Measurements from ENCODE around the gene SRP9.
"Not testable (repeated sequence)": the region's sequence is repeated elsewhere in the genome, so short reads cannot be mapped to it uniquely, and the experiment has no call there.

SRP9 gene

GRCh38 chr1:225755671-225756319 lies 21.8 kb upstream of the SRP9 start:
- DNase-seq, result no peak

- no peak for DNase-seq
These were observed 19.5 kb upstream of the SRP9 start for GRCh38 chr1:225757927-225758656.

GRCh38 chr1:225759972-225760371 lies 17.7 kb upstream of the SRP9 start:
- DNase-seq, result not testable (repeated sequence)

GRCh38 chr1:225760531-225760930 lies 17.1 kb upstream of the SRP9 start:
- DNase-seq, result no peak

- not testable (repeated sequence) for DNase-seq
These were observed 16.2 kb upstream of the SRP9 start for GRCh38 chr1:225761395-225761794.

- DNase-seq, result no peak
These were observed 15.6 kb upstream of the SRP9 start for GRCh38 chr1:225762002-225762441.

- no peak for DNase-seq
These were observed 15.2 kb upstream of the SRP9 start for GRCh38 chr1:225762444-225762843.

- peak in 1 of 51 donors; percentile 9 for DNase-seq
These were observed 13.7 kb upstream of the SRP9 start for GRCh38 chr1:225763716-225764548.

GRCh38 chr1:225765982-225766674 lies 11.5 kb upstream of the SRP9 start:
- no peak for DNase-seq

- DNase-seq, result peak in 4 of 51 donors; percentile 4 to 44 (median 14)
These were observed 10.5 kb upstream of the SRP9 start for GRCh38 chr1:225766967-225767633.

GRCh38 chr1:225767634-225768540 lies 9.7 kb upstream of the SRP9 start:
- DNase-seq, result peak in 1 of 51 donors; percentile 29

- DNase-seq, result no peak
These were observed 8.8 kb upstream of the SRP9 start for GRCh38 chr1:225768662-225769426.

GRCh38 chr1:225769687-225770086 lies 7.9 kb upstream of the SRP9 start:
- no peak for DNase-seq

- DNase-seq, result peak in 9 of 51 donors; percentile 9 to 55 (median 27)
These were observed 6.9 kb upstream of the SRP9 start for GRCh38 chr1:225770561-225771248.

- DNase-seq, result no peak
These were observed 5.8 kb upstream of the SRP9 start for GRCh38 chr1:225771661-225772322.

- DNase-seq, result peak in 46 of 51 donors; percentile 20 to 88 (median 65)
These were observed 5.3 kb upstream of the SRP9 start for GRCh38 chr1:225772323-225772768.

- DNase-seq, result no peak
These were observed 4.8 kb upstream of the SRP9 start for GRCh38 chr1:225772848-225773247.
